Muscle of back (tissue), 11 donors: ENCODE results near the gene SCAPER. TPM values are rescaled to one million over a fixed set of nuclear protein-coding genes. Genes with fewer than 3 reads are reported as not detected.
"Not testable (repeated sequence)": the region's sequence is repeated elsewhere in the genome, so short reads cannot be mapped to it uniquely, and the experiment has no call there.

Experiments used
- DNase-seq, 3 donors: peaks; one replicate each; pipeline versions ENCODE4 v3.0.0 to v3.0.0-alpha.2; 2013
- polyA plus RNA-seq, 10 donors: library from polyadenylated mRNA; unstranded; fragments of 120-200 nt; gene quantifications; one replicate each; pipeline ENCODE4 v1.2.1, GENCODE V29; 2013; ENCODE audit not compliant: insufficient read length in 10 of 10

SCAPER gene
- polyA plus RNA-seq, 10 donors: 33.9 to 94.7 (median 53.3) TPM

DNA sequence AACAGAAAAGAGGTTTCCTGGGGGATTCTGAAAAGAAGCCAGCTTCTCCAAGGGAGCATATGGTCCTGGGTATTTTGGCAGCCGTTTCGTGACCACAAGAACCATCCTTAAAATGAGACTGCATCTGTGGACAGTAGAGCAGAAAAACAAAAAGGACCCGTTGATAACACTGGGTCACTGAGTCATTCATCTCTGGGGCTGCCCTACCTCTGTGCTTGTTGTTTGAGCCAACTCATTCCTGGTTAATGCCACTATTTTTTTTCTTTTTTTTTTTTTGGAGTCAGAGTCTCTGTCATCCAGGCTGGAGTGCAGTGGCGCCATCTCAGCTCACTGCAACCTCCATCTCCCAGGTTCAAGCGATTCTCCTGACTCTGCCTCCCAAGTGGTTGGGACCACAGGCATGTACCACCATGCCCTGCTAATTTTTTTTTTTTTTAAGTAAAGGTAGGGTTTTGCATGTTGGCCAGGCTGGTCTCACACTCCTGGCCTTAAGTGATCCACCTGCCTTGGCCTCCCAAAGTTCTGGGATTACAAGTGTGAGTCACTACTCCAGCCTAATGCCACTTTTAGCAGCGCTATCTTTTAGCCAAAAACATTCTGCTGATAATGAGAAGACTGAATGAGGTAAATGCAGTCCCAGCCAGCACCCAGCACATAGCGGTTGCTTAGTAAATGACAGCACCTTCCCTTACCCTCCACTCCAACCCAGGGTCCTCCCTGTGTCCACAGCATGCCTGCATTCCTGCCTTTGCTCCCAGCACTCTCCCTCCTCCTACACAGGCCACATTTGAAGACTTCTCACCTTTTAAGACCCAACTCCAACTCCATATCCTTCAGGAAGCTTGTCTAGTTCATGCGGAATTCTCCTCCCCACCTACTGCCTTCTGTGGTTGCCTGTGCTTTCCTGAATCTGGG, 577.7 kb downstream of the SCAPER start:
- DNase-seq: no peak

DNA sequence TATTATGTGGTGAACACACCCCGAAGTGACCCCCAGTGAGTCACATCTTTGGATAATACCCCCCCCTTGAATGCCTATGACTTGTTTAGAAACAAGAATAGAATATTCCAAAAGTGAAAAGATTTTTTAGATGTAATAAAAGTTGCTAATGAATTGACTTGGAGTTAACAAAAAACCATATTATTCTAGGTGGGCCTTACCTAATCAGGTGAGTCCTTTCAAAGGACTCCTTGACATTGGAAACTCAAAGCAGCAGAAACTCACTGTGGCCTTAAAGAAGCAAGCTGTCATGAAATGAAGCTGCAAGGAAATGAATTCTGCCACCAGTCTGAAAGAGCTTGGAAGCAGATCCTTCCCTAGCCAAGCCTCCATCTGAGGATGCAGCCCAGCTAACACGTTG, 579.4 kb downstream of the SCAPER start:
- DNase-seq: no peak

DNA sequence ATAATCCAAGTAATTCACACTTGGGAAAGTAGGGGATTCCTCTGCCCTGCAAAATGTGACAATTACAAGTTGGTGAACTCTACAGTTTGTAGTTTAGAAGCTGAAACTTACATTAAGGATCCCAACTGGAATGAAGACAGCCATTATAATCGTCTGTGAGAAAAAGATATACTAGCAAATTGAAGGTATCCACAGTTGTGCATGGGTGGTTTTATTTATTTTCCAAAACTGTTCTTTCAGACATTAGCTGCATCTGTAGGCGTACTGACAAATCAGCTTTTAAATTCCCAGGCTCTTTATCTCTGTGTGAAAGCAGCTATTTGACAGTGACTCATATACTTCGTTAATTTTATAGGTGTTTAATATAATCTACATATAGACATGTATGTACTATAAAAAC, 581.1 kb downstream of the SCAPER start:
- DNase-seq: no peak

DNA sequence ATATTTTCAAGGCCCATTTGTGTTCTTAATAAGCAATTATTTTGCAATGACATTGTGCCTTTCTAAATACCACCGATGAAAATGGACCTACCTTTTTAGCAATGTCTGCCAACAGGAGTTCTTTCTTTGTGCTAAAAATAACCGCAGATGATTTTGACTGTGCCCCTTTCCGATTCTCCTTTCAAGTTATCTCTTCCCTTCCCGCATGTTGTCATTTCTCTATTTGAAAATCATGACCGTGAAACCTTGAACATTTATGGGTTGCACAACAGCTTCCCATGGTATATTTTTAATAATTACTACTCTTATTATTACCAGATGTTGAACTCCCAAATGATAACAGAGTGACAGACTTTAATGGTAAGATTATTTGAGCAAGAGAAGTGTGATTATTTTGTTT, 583.5 kb downstream of the SCAPER start:
- no peak for DNase-seq

DNA sequence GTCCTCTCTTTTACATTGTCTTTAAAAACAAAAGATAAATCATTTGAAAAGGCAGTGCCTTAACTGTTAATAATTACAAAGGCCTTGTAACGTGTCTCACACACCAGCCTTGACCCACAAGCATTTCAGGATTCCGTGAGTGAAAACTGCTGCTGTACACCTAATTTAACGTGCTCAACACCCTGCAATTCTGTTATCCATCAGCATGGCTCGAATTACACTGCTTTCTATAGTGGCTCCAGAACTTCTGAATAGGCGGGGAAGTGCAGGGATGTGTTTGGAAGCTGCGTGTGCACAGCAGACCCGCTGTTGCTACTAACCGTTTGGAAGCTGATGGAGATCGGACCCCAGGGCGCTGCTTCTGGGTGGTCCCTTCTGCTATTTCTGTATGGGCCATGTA, 584.0 kb downstream of the SCAPER start:
- DNase-seq: no peak

DNA sequence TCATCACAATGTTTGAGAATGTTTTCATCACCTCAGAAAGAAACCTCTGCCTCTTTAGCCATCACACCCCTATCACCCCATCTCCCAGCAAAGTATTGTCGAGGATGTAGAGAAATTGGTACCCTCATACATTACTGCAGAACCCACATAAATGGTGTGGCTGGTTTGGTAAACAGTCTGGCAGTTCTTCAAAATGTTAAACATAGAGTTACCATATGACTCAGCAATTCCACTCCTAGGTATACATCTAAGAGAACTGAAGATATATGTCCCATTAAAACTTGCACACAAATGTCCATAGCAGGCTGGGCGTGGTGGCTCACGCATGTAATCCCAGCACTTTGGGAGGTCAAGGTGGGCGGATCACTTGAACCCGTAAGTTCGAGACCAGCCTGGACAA, 585.1 kb downstream of the SCAPER start:
- no peak for DNase-seq

DNA sequence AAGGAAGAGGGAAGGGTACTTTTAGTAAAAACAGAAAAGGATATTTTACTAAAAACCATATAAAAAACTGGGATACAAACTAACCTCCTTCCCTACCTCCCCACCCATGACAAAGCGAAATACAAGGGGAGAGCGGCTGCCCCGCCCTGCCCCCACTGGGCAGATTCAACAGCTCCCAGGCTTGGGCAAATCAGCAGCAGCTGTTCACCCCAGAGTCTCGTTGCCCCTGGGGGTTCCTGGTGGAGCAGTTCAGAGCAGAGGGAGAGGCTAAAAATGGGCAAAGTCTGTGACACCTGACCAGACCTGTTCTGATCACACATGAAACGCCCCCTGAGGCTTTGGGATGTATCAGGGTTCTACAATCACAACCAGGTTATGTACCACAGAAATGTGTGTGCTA, 591.4 kb downstream of the SCAPER start:
- DNase-seq: no peak

DNA sequence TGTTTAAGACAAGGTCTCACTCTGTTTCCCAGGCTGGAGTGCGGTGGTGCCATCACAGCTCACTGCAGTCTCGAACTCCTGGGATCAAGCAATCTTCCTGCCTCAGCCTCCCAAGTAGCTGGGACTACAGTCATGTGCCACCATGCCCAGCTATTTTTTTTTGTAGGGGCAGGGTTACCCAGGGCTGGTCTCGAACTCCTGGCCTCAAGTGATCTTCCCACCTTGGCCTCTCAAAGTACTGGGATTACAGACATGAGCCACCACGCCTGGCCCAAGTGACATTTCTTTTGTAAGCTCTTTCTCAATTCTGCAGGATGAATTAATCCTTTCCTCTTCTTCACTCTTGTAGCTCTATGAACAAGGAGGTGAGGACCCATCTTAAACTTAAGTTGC, 592.0 kb downstream of the SCAPER start:
- not testable (repeated sequence) for DNase-seq

DNA sequence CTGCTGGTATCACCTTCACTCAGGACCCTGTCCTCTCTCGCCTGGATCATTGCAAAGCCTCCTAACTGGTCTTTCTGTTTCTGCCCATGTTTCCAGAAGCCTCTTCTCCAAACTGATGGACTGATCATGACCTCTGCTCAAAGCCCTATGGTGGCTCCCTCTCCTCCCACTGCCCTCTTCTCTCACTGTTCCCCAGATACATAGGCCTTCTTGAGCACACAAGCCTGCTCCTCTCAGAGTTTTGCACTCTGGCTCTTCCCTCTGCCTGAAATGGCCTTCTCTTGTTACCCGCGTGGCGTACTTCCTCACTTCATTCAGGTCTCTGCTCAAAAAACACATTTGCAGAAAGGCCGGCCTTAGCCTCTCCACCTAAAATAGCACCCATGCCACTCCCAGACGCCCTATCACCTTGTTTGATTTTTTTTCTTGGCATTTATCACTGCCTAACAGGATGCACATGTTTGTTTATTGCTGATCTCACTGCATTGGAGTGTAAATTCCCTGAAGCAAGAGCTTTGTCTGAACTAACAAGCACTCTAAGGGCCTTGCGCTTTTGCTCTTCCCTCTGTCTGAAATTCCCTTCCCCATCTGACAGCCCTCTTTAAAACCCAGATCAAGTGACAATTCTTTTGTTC, 592.5 kb downstream of the SCAPER start:
- no peak for DNase-seq

DNA sequence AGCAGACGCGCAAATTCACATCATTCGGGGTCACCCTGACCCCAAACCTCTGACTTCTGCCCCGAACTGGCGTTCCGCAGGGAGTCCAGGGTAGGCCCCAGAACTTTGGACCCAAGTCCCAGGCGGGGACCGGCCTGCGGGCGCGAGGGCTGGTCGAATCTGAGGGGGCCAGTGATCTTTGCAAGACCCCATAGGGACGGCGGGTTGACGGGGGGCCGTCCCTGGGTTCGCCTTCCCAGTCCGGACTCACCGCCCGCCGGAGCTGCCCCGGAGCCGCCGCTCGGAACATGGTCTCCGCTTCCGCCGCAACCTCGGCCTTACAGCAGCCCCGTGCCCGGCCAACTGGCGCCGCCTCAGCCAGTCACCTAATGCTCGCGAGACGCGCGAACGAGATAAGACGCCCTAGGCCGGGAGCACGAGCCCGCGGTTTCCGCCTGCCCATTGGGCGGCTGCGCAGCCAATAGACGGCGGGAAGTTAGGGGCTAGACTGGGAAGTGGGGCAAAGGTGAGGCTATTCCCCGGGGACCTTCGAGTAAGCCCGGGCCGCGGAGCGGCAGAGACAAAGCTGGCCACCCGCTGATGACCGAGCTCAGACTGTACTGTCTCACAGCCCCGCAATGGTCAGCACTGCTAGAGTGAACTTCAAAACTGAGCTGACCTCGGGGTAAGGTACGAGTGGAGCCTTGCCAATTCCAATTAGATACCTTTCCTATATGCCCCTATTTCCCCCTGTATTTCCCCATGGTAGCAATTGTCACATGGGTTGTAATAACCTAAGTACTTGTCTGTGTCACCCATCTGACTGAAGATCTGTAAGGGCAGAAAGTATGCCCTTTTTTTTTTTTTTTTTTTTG, 593.8 kb downstream of the SCAPER start, which contains the start of gene ETFA:
ETFA (minus strand) TSS at position 370 of the 854 bp plus-strand sequence; CDS start at position 289, 81 bp downstream.
- peak; percentile 96 to 98 (median 96) for DNase-seq

DNA sequence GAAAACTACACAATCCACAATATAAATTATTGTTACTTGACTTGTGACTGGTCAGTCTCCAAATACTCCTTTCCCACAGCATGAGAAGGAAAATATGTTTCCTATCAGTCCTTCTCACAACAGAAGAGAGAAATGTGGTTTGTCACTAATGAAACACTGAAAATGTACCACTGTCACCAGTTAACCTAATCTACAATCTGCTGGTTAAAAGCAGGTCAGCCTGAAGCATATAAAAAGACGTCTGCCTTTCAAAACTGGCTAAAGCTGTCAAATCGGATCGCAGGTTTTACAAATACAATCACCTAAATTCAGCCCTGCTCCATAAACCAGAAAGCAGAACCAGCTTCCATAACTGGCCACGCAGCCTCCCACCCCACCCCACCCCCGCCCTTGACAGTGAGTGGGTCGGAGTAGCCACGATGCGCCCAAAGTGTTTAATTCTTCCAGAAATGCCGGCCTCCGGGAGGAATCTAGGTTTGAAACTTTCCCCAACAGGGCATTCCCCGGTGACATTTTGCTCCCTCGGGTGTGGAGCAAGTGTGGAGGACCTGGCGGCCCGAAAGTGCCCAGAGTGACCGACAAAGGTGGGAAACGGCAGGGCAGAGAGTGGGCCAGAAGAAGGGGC, 594.6 kb downstream of the SCAPER start:
- no peak for DNase-seq

DNA sequence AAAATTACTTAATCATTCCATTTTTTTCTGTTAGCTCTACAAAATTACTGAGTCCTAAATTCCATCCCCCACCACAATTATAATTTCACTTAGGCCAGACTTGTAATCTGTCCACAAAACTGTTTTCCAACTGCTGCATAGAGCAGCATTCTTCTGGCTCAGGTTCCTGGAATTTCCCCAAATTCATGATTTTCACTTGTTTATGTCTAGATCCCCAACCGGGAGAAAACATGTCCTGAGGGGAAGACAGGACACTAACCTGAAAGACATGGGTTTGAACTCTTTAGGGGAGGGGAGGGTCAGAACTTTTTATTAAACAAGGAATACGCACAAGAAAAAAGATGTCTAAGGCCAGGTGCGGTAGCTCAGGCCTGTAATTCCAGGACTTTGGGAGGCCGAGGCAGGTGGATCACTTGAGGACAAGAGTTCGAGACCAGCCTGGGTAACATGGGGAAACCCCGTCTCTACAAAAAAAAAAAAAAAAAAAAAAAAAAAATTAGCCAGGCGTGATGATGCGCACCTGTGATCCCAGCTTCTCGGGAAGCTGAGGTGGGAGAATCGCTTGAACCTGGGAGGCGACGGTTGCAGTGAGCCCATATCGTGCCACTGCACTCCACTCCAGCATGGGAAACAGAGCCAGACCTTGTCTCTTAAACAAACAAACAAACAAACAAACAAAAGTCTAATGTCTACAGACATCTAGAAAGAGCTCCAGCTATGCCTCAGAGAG, 595.4 kb downstream of the SCAPER start:
- peak in 1 of 3 donors; percentile 19 for DNase-seq

DNA sequence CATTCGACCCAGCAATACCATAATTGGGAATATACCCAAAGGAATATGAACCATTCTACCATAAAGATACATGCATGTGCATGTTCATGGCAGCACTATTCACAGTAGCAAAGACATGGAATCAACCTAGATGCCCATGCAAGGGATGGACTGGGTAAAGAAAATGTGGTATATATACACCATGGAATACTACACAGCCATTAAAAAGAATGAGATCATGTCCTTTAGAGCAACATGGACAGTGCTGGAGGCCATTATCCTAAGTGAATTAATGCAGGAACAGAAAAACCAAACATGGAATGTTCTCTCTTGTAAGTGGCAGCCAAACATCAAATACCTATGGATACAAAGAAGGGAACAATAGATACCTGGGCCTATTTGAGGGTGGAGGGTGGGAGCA, 601.2 kb downstream of the SCAPER start:
- no peak for DNase-seq

DNA sequence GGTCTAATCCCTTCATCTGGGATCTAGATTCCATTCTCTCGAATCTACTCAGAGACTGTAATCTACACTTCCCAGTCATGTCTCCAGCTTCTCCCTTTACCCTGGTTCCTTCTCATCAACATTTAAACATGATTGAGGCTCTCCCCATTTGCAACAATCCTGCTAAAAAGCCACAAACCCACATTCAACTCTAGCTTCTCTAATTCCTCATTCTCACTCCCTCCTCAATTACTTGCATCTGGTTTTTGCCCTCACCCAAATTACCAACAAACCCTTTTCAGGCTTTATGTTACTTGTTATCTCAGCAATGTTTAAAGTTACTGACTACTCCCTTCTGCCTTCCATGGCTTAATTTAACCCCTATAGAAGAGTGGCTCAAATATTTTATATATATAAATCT, 605.4 kb downstream of the SCAPER start:
- DNase-seq: no peak

DNA sequence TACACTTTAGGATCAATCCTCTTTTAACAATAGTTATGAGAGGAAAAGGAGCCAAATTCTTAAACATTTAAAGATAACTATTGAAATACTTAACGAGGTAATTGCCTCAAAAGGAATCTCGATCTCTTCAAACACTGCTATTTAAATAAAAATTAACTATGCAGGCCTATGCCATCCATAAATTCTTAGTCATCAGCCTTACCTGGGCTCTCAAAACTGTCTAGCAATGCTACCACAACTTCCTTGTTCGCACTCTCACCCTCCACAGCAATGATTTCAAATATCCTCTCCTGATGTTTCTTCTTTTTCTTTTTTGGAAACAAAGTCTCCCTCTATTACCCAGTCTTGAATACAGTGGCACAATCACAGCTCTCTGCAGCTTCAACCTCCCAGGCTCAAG, 606.2 kb downstream of the SCAPER start:
- DNase-seq: no peak

DNA sequence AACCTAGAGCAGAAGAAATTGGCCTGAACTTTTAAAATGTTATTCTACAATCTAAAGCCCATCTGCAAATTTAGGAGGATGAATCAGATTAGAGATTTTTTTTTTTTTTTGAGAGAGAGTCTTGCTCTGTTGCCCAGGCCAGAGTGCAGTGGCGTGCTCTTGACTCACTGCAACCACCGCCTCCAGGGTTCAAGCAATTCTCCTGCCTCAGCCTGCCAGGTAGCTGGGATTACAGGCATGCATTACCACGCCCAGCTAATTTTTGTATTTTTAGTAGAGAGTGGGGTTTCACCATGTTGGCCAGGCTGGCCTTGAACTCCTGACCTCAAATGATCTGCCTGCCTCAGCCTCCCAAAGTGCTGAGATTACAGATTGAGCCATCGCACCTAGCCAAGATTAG, 607.2 kb downstream of the SCAPER start:
- not testable (repeated sequence) for DNase-seq

Other genes starting within 250 kb of the SCAPER start
- 100 to 1,000 TPM in 8 of 10 donors, 10 to 100 TPM in 2; 98.7 to 131 (median 115) TPM for gene RCN2, start 26.4 kb upstream of the SCAPER start, polyA plus RNA-seq
- 1 to 10 TPM; 1.4 to 6.6 (median 2.1) TPM for gene PSTPIP1, start 89.8 kb upstream of the SCAPER start, polyA plus RNA-seq
- gene TSPAN3, start 165.8 kb upstream of the SCAPER start, polyA plus RNA-seq: 100 to 1,000 TPM; 327 to 428 (median 340) TPM